SJSA1 (cell line): ENCODE measurements around the gene SH2D2A. TPM values are rescaled to one million over a fixed set of nuclear protein-coding genes. Genes with fewer than 3 reads are reported as not detected.

Experiments
- total RNA-seq: library from RNA; depleted of rRNA; stranded (reverse); fragments of >200 nt; shearing (Covaris generic); gene quantifications from 2 replicates; pipeline ENCODE4 v1.2.3, GENCODE V29; 2014; rRNA removed

SH2D2A gene
- total RNA-seq, 1 experiment from 2014 or later: not detected

Other genes starting within 250 kb of the SH2D2A start
- 38.3 and 64.1 TPM in 2 replicates for gene IQGAP3, start 244.3 kb downstream of the SH2D2A start, total RNA-seq
- gene TTC24, start 237.1 kb downstream of the SH2D2A start, total RNA-seq: not detected in 2 replicates
- 67.9 and 70.6 TPM in 2 replicates for gene NAXE, start 225.1 kb downstream of the SH2D2A start, total RNA-seq
- gene GPATCH4, start 215.4 kb downstream of the SH2D2A start, total RNA-seq: 10.0 and 18.4 TPM in 2 replicates
- not detected in 2 replicates for gene HAPLN2, start 197.4 kb downstream of the SH2D2A start, total RNA-seq
- not detected in 2 replicates for gene BCAN, start 174.7 kb downstream of the SH2D2A start, total RNA-seq
- gene NES, start 139.4 kb downstream of the SH2D2A start, total RNA-seq: 149 and 169 TPM in 2 replicates
- gene CRABP2, start 111.3 kb downstream of the SH2D2A start, total RNA-seq: 2.8 and 6.7 TPM in 2 replicates
- 6.4 and 6.5 TPM in 2 replicates for gene METTL25B, start 88.4 kb downstream of the SH2D2A start, total RNA-seq
- 13.8 and 21.5 TPM in 2 replicates for gene ISG20L2, start 88.1 kb downstream of the SH2D2A start, total RNA-seq
- gene MRPL24, start 75.8 kb downstream of the SH2D2A start, total RNA-seq: 70.0 and 126 TPM in 2 replicates
- 324 and 387 TPM in 2 replicates for gene HDGF, start 65.2 kb downstream of the SH2D2A start, total RNA-seq
- 36.9 and 37.3 TPM in 2 replicates for gene PRCC, start 49.3 kb downstream of the SH2D2A start, total RNA-seq
- not detected in 2 replicates for gene INSRR, start 42.3 kb upstream of the SH2D2A start, total RNA-seq
- not detected in 2 replicates for gene NTRK1, start 44.0 kb upstream of the SH2D2A start, total RNA-seq
- gene PEAR1, start 76.9 kb upstream of the SH2D2A start, total RNA-seq: 0.53 and 1.0 TPM in 2 replicates
- gene LRRC71, start 103.8 kb upstream of the SH2D2A start, total RNA-seq: not detected in 2 replicates
- gene ARHGEF11, start 228.9 kb upstream of the SH2D2A start, total RNA-seq: 21.8 and 29.4 TPM in 2 replicates